Astrocyte of the spinal cord (primary cell): ENCODE data around the gene NOP9.
A peak's percentile ranks its signal among the peaks of the same experiment; 100 is the strongest.
"Not testable (repeated sequence)": the region's sequence is repeated elsewhere in the genome, so short reads cannot be mapped to it uniquely, and the experiment has no call there.

ENCODE experiments used
- DNase-seq: peaks from one replicate; pipeline ENCODE4 v3.0.0; 2011; ENCODE audit warnings: low read depth, low spot score
- H3K4me3 ChIP-seq: 2 replicates; pipeline ENCODE4 v1.5.1; 2011; ENCODE audit warnings: low read depth, mild to moderate bottlenecking, low read length, moderate library complexity
- in situ Hi-C: cut with HindIII; loops from 2 replicates; pipeline ENCODE4 v1.10.0; 2017; ENCODE audit warnings: low sequenced_read_pairs
- TF ChIP-seq, protein P1 (sequence below): IDR thresholded peaks from 2 replicates; pipeline ENCODE4 v1.5.1; 2012; ENCODE audit warnings: low read depth, mild to moderate bottlenecking, low read length, inconsistent platforms

Gene NOP9

DNA sequence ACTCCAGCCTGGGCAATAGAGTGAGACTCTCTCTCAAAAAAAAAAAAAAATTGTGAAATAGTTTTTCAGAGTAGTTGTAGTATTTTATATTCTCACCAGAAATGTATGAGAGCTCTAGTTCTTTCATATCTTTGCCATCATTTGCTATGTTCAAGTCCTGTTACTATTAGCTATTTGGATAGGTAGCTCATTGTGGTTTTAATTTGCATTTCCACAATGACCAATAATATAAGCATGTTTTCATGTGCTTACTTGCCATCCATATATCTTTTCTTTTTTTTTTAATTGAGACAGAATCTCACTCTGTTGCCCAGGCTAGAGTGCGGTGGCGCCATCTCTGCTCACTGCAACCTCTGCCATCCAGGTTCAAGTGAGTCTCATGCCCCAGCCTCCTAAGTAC, 48.5 kb downstream of the NOP9 start:
- in situ Hi-C loops = no loop called here
- H3K4me3 ChIP-seq = no peak overlapping the region
- TF ChIP-seq, protein P1, sequence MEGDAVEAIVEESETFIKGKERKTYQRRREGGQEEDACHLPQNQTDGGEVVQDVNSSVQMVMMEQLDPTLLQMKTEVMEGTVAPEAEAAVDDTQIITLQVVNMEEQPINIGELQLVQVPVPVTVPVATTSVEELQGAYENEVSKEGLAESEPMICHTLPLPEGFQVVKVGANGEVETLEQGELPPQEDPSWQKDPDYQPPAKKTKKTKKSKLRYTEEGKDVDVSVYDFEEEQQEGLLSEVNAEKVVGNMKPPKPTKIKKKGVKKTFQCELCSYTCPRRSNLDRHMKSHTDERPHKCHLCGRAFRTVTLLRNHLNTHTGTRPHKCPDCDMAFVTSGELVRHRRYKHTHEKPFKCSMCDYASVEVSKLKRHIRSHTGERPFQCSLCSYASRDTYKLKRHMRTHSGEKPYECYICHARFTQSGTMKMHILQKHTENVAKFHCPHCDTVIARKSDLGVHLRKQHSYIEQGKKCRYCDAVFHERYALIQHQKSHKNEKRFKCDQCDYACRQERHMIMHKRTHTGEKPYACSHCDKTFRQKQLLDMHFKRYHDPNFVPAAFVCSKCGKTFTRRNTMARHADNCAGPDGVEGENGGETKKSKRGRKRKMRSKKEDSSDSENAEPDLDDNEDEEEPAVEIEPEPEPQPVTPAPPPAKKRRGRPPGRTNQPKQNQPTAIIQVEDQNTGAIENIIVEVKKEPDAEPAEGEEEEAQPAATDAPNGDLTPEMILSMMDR = no peak
- no peak for DNase-seq

DNA sequence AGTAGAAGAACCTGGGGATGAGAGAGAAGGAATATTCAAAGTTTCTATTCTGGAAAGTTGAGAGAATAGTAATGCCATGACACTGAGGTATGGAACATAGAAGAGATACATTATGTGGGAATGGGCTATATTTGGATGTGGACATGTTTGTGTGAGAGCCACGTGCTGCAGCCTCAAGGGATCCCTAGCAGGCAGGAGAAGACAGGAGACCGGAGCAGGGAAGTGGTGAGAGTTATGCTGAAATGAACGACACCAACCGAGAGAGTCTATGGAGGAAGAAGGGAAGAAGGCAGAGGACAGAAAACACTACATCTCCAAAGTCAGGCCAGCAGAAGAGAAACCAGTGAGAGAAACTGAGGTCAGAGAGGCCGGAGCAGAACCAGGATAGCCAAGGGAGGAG, 50.1 kb downstream of the NOP9 start:
- in situ Hi-C loops = no loop called here
- no peak for DNase-seq
- TF ChIP-seq, protein P1 = no peak
- H3K4me3 ChIP-seq = no peak overlapping the region

DNA sequence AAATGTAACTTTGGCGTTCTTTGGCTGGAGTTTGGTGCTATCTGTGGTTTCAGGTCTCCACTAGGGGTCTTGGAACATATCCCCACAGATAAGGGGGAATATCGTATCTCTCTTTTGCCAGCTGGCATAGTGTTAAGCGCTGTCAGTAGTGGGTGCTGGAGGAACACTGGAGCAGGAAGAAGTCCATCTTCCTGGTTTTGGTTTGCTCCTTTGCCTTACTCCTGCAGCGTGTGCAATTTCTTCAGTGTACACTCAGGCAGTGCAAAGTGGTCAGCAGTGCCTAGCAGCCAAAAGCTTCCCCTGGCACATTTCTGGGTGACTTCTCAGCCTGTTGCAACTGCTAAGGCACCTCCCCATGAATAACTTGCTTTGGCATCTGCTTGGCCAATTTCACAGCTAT, 51.9 kb downstream of the NOP9 start:
- no peak overlapping the region for H3K4me3 ChIP-seq
- in situ Hi-C loops = no loop called here
- DNase-seq = no peak
- TF ChIP-seq, protein P1 = peak; percentile 11

DNA sequence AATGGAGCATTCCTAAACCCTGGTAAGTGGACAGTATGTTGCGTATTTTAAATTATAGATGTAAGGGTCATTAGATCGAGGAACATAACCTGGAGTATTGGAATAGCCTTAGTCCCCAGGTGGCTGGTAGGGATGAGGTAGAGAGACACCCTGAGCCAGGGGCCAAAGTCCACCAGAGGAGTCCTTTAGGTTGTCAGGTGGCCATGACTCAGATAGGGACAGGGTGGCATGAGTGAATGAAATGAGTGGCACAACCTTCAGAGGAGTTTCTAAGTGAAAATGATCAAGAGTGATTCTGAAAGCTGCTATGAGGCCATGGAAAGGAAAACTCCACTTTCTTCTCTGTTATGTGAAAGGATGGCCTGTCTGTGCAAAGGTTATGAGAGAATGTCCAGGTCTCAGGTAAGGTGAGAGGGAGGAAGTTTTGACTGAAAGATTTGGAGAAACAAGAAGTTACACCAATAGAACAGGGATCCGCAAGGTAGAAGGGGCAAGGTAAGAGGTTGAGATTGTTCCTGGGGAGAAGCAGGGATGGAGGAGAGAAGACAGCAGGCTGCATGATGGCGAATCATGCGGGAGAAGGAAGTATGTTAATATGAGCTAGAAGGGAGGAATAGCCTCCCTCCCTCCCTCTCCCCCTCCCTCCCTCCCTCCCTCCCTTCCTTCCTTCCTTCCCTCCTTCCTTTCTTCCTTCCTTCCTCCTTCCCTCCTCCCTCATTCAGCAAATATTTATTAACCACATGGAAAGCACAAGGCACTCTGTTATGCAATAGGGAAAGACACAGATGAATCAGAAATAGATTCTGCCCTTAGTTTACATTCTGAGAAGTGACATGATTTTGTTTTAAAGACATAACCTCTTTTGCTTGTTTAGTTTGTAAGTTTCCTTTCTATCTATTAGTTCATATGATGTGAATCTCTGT, 54.2 kb downstream of the NOP9 start:
- TF ChIP-seq, protein P1 = no peak
- no peak for DNase-seq
- in situ Hi-C loops = no loop called here
- H3K4me3 ChIP-seq = no peak overlapping the region

DNA sequence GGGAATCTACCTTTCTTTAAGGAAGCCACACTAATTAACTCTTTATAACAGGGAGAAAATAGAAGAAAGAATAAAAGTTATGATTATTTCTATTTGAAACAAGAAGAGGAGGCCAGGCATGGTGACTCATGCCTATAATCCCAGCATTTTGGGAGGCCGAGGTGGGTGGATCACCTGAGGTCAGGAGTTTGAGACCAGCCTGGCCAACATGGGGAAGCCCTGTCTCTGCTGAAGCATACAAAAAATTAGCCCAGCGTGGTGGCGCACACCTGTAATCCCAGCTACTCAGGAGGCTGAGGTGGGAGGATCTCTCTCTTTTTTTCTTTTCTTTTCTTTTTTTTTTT, 54.8 kb downstream of the NOP9 start:
- in situ Hi-C loops = not testable (repeated sequence)

DNA sequence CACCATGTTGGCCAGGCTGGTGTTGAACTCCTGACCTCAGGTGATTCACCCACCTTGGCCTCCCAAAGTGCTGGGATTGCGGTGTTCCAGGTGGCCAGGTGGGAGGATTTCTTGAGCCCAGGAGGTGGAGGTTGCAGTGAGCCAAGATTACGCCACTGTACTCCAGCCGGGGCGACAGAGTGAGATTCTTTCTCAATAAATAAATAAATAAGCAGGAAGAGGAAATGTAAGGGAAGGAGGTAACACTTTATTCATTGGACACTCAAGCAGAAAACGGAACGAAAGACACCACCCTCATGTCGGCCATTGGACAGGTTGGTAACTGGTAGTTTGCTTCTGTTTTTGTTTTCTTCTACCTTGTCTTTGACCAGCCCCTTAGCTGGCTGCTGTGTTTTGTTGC, 55.4 kb downstream of the NOP9 start:
- TF ChIP-seq, protein P1 = no peak
- in situ Hi-C loops = no loop called here
- no peak for DNase-seq
- no peak overlapping the region for H3K4me3 ChIP-seq

More for the DNA sequence above, 54.8 kb downstream of the NOP9 start:
- DNase-seq, H3K4me3 ChIP-seq: not testable (repeated sequence)

DNA sequence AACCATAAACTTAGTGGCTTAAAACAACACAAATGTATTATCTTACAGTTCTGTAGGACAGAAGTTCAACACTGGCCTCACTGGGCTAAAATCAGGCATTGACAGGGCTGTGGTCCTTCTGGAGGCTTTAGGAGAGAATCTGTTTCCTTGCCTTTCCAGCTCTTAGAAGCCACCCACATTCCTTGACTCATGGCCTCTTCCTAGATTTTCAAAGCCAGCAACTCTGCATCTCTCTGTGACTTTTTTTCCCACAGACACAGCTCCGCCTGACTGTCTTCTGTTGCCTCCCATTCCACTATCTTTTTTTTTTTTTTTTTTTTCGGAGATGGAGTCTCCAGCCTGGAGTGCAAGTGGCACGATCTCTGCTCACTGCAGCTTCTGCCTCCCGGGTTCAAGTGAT, 56.6 kb downstream of the NOP9 start:
- DNase-seq = no peak
- TF ChIP-seq, protein P1 = no peak
- no peak overlapping the region for H3K4me3 ChIP-seq
- in situ Hi-C loops = no loop called here
